HG02610 (cell line): ENCODE data around the gene LRTM1.

Experiments
- ATAC-seq: cut with Tn5 transposase; IDR thresholded peaks from one replicate; pipeline ENCODE4 v1.9.1; 2021; ENCODE audit warnings: mild to moderate bottlenecking, moderate library complexity; ENCODE audit not compliant: unreplicated experiment

The LRTM1 gene

DNA sequence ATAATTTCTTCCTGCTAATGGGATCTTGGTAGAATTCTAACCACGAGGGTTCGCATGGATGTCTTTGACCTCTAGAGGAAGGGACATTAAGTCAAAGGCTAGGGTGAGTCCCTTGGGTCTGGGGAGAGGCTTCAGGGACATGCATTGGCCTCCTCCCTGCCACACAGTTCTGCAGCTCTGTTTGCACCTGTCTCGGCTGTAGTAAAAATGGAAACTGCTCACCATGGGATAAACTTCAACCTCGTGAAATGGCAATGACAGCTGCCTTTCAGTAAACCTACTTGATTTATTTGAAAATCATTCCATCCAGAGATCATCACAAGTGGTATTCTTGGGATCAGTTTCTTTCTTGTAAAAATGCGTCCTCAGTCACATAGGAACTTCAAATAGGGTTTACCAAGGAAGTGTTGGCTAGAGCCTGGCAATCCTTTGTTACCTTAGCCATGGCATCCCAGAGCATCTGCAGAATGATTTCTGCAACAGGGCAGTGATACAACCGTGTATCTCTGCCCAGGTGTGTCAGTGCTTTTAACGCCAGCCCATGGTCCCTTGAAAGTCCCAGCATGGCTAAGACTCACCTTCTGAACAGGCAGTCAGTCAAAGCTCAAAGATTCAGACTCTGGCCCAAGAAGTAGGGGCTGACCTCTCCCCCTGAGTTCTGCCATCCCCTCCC lies 14.0 kb upstream of the LRTM1 start:
- no peak for ATAC-seq

DNA sequence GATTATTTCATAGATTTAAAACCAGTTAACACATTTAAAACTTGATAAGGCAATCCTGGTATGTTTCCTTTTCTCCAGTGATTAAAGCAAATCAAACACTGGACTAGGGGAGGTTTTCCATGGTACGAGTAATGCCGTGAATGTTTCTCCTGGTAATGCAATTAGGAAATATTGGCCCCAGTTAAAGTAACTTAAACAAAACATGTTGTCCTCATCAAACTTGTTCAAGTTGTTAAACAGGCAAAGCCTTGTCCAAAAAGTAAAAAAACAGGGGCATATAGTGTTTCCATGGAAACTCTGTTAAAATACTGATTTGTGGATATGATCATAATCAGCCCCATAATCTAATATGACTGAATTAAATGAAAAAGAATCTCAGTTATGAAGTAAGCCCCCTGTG lies 13.1 kb upstream of the LRTM1 start:
- ATAC-seq, result no peak

DNA sequence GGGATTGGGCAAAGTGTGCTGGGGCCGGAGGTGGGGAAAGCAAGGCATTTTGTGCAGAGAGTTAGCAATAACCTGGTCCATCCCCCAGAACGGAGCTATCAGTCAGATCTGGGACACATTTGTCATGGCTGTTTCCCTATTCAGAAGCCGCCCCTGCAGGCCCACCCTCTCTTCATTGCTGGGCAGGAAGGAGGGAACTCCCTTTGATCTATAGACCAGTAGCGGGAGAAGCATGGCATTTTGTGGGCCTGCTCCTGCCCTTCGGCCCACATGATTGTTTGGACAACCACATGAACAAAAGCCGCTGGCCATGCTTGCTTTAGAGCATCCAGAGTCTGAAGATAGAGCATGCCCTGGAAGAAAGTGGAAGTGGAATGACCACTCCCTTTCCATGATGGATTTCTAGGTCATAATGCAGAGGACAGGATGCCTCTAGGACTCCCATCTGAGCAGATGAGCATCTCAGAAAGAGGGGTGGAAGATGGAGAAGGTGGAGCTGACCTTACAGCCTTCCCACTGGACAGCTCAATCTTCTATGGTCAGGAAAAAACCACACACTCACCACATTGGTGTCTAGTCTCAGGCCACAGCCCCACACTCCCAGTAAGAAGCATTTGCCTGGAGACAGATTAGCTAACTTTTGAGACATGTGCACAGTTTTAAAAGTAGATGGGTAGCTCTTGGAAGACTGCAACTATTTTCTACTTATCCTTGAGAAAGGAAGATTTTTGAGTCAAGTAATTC lies 11.9 kb upstream of the LRTM1 start:
- ATAC-seq, result no peak

DNA sequence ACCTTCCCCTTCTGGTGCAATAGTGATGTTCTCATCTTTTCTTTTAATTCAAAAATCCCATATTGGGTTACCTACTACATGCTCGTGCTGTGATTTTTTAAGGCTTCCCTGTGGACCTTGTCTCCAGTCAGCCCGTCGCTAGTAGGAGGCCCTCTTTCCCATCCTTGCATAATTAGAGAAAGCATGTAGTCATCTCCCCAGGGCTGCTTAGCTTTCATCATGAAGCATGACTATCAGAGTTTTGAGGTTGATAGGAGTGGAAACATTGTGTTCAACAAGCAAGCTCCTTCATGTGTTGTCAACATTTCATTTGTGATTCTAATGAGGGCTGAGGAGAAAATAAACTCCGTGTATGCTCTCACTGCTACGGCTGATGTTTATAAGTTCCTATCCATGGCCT lies 8.7 kb upstream of the LRTM1 start:
- ATAC-seq, result no peak

DNA sequence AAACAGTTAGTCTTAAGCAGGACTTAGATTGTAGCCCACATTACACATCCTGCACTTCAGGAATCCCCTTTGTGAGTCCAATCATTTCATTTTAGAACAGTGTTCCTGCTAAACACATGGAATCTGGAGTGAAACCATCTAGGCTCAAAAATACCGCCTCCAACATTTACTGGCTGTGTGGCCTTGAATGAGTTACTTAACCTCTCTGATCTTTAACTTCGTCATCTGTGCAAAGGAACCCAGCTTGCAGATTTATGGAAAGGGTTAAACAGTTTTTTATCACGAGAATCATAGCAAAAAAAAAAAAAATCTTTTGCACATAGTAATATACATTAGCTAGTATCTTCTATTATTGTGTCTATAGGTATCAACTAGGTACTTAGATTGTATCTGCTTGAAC lies 8.0 kb upstream of the LRTM1 start:
- ATAC-seq, result no peak

DNA sequence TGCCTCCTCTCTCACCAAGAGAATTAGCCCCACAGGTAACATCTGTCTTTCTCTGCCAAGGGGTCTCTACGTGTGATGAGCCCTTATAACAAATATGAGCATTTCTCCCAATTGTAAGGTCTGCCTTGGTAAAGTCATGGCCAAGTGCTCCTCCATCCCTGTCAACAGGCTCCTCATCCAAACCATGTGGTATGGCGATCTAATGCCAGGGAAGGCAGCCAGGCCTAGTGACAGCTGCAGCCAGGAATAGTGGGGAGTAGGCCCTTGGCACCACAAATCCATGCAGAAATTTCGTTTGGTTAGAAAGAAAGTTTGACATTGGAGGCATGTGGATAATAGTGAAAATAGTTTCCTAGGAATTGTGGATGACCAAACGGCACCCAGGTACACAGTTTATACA lies 4.7 kb upstream of the LRTM1 start:
- no peak for ATAC-seq

DNA sequence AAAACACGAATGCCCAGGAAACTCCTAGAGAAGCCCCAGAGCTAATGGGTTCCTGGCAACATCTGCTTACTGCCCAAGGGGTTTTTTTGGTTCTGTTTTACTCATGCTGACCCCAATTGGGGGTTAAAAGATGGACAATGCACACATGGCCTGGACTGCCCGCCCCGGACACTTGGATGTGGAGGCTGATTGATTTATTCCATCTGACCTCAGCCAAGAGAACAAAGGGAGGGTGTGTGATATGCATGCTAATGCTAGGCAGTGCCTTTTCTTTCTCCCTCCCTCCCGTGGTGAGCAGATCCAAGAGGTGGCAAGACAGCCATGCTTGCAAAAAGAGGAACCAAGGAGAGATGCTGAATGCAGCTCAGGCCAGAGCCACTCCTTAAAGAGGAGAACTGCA lies 3.3 kb upstream of the LRTM1 start:
- no peak for ATAC-seq

DNA sequence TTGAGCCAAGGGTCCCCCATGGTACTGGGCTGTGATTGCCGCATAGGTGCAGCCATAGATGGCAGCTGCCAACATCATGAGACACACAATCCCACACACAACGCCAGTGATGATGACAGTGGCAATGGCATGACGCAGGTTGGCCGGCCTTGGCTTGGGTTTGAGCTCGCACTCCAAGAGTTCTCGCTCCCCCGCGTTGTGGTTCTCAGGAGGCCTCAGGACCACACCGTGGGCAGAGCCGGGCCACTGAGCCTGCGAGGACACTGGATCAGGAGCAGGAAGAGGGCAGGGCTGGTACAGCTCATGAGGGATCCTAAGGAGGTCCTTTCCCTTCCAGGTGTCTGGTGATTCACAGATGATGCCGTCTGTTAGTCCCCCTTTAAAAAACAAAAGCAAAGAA lies 9.3 kb downstream of the LRTM1 start:
- no peak for ATAC-seq

DNA sequence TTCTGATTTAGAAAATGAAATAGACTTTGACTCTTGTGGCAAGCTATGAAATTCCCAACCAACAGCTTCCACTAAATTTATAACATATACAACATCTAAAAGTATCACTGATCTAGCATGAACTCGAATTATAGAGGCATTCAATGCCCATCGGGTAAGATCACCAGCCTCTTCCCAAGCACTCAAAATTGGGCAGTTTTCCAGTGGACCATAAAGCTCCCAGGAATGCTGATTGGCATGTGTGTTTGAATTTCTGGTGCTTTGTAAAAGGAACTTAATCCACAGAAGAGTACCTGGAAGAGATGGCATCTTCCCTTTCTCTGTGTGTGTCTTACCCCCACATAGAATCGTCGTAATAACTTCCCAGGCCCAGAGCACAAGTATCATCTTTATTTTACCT lies 10.0 kb downstream of the LRTM1 start:
- ATAC-seq, result no peak

DNA sequence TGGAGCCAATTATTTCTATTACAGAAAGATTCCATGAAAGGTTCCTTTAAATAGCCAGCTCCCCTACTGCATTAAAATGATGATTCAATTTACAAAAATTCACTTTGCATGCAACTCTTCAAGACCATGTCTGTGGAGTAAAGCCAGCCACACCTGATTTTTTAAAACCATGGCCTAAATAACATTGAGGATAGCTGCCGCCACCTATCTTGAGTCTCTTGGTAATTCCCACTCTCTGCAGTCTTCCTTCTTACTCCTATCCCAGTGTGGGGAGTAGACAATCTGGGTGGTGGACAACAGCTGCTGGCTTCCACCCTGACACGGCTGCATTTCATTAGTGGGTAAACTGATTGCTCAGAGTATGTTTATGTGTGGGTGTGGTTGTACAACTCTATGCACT lies 10.7 kb downstream of the LRTM1 start:
- no peak for ATAC-seq

DNA sequence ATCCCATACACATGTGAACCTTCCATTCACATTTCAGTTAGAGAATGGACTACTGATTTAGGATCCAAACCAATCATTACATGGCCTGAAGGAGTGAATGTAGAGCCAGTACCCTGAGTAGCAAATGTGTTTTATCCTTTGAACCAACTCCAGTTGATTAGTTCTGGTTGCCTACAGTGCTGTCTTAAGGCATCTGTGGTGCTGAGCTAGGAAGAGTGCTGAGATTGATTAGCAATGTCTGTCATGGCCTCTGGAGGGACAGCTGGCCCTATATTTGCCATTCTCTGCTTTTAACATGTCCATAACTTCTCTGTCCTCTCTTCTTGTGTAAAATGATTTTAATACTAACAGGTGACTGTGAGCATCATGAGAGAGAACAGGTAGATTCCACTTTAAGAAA lies 11.1 kb downstream of the LRTM1 start:
- no peak for ATAC-seq

DNA sequence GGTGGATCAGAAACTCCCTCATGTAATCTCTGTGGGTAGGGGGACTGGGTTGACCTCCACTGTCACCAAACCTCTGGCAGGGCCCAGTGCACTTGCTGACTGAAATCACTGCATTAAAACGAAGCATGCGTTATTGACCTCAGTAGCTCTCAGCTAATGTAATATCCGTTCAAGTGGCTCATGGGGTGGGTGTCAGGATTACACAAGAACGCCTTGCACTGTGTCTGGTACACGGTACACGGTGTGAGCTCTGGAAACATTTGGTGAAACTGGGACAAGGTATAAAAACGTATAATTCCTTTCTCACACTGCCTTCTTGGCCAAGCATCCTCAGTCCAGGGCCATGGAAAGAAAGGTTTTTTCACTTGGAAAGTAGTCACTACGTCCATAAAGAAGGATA lies 11.9 kb downstream of the LRTM1 start:
- no peak for ATAC-seq

DNA sequence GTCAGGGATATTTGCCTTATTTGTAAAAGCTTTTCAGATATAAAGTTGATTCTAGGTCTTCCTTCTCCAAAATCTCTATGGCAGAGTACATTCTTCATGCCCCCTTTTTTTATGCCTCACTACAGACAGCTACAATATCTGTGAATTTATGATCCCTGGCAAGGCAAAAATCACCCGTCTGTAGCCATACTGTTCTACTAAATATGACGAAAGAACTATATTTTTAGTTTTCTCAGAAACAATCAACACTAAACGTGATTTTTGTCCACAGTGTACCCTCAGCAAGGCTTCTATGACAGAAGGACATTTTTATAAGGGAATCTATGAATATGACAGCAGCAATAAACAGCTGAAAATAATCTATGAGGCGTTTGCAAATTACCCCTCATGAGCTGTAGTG lies 12.7 kb downstream of the LRTM1 start:
- ATAC-seq, result no peak

DNA sequence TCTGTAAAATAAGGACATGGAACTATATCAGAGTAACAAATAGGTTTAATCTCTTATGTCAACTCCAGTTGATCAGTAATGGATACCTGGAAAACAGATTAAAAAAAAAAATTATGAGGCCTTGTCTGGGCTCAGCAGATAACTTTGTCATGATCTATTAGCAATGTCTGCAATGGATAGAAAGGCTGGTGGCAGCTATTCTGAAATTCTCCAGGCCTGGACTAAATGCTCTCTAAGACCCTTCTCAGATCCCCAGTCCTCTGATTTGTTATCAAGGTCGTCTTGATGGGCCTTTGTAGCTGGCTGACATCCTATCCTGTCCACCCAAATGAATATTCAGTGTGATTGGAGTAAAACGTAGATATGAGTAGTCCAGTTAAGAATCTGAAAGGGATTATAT lies 13.7 kb downstream of the LRTM1 start:
- ATAC-seq, result no peak

DNA sequence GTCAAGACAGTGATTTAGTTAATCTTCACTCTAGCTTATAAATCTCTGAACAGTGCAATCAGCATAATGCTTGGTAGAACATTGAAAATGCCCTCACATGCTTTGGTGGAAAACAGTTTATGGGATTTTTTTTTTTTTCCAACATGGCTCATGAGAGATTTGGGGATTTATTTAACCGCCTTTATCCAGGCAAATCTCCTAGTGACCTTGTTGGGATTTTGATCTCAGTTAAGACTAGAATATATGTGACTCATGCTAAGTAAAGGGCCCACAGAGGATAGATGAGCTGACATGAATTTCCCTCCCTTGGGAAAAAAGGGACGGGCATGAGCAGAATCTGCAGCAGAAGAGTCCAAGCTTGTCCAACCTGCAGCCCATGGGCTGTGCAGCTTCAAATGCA lies 18.7 kb downstream of the LRTM1 start:
- no peak for ATAC-seq

DNA sequence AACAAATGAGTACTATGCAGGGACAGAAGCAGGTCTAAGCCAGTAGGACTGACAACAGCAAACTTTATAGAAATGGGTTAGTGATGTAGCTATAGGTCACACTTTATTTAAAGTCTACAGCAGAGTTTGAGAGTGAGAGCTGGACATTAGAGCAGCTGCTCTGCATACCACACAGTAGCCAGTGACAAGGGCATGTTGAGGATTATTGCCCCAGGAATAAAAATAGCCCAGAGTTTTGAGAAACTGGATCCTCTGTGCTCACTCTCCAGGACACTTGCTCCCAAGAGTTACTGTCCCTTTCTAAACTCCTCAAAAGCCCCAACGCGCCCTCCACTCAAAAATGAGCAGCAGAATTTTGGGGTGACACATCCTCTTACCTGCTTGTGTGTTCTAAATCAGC lies 21.1 kb downstream of the LRTM1 start:
- ATAC-seq, result no peak

DNA sequence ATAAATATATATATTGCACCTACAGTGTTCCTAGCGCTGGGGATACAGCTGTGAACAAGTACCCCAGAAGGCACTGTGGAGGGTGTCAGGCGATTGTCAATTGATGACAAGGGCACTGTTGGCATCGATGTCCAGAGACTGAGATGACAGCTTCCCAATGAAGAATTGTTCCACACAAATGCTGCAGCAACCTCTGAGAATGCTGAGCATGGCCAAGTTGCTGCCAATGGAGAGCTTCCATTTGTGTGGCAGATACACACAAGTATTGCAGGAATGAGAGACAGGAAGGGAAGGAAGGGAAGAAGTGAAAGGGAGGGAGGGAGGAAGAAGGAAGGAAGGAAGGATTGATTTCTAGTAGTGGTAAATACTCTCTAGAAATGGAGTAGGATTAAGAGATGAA lies 21.9 kb downstream of the LRTM1 start:
- ATAC-seq, result no peak

DNA sequence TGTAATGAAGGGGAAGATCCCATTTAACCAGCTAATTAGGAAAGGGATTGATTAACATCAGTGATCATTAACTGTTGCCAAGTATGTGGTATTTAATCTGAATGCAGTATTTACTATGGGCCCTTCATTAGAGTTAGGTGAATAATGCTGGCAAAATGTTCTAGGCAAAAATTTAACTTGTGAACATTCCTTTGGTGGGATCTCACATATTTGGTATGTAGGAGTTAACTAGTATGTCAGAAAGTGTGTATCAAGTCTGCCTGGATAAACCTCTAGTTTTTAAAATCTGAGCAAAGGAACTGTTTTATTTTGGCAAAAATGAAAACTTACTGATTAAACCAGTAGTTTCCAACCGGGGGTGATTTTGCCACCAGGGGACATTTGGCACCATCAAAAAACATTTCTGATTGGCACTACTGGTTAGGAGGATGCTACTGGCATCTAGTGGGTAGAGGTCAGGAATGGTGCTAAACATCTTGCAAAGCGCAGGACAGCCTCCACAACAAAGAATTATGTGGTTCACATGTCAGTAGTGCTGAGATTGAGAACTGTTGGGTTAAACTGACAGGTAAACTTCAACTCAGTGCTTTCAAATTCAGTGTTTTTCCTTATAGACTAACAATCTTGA lies 22.5 kb downstream of the LRTM1 start:
- no peak for ATAC-seq

DNA sequence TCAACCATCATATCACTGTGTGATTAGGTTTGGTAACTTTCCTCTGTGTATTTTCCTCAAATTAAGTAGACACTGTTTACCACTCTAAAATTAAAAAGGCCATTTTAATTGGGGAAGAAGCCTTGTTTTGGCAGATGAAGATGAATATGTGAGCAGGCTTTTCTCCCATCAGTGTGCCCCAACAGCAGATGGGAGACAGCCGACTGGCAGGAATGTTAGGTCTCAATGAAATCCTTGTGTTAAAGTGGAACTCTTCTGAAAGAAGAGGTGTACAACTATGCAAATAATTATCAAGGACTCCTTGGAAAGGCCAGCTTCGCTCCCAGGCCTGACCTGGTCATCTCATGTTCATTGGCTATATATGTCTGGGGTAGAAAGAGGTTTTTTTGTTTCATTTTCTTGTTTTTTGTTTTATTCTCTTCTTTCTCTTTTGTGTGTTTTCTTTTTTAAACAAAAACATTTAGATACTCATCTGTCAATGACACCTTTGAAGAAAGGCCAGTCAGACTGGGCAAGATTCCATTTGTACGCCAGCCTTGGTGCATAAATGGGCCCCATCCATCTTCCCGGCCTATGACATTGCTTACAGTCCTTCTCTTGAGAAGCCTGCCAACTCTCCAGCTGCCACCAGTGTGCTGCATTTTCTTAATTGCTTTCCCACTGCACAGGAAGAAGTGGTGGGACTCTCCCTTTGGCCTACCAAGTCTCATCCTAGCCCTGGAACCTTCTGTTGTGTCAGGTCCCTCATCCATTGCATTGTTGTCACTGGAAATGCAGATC lies 25.8 kb downstream of the LRTM1 start:
- ATAC-seq, result no peak

DNA sequence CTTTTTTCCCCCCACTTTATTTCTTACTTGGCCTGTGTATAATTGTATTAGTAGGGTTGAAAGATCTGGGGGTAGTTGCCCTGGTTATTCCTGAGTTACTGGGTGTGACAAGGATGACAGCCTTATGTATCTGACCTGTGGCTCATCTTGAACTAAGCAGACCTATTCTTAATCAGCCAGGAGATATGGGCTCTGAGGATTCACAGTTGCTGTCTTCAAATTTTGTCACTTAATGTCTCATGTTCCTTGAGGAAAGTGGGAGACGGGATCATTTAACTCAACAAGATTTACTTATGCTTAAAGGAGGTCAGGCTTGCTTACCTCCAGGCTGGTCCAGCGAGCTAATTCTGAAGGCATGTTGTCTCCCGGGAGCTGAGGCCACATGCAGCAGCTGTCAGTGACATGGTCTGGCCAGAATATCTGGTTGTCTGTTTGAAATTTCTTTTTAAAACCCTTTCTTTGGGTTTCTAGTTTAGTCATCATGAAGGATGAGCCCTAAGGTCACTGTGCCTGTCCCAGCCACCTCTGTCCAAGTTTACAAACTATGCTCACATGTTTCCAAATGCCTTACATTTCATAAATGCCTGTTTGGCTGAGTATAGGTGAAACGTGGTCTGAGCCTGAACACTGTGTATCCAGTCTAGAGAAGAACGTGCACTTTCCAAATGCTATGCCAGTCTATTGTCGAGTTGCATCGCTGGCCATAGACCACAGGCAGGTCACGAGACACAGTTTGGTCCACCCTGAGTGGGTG lies 26.8 kb downstream of the LRTM1 start:
- ATAC-seq, result no peak

DNA sequence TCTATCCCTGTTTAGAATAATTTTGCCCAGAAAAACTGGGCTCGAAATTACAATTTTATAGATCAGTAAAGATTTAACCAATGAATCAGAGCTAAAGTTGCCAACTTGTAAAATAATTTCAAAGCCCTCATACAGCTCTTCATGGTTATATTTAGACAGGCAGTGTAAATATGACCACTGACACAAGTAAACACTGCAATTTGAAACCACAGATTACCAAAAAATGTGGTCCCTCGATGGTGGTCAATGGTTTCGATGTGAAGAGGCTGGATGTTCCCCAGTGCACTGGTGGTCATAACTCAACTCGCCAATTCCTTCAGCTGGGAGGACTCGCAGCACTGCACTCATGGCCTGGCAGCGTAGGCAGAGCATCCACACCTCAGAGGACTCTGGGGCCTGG lies 28.6 kb downstream of the LRTM1 start:
- ATAC-seq, result no peak
